ENCODE results near the gene TRIM45. TPM values are rescaled to one million over a fixed set of nuclear protein-coding genes. Genes with fewer than 3 reads are reported as not detected.
"Not testable (repeated sequence)": the region's sequence is repeated elsewhere in the genome, so short reads cannot be mapped to it uniquely, and the experiment has no call there.

Gene TRIM45
- total and polyA plus RNA-seq, 2 donors from 2014 or later, result 4.5 to 4.8 TPM

GRCh38 chr1:117105722-117106121, 15.8 kb downstream of the TRIM45 start:
- Histone ChIP-seq H3K9ac (ENCODE audit: low read length in 3 of 3) (no peak overlapping the region), H3K27ac (ENCODE audit: low read depth in 2 of 2, low read length in 2 of 2) (no peak overlapping the region), H3K4me3 (ENCODE audit: low read length in 3 of 3) (no peak overlapping the region), H3K36me3 (ENCODE audit: control insufficient read depth in 2 of 3, insufficient read depth in 3 of 3, low read length in 3 of 3) (peaks cover 0 to 3% (median 0%) of the 10 kb centered on the region in 3 donors), H3K9me3 (ENCODE audit: control insufficient read depth in 2 of 3, insufficient read depth in 1 of 3, low read length in 3 of 3) (no peaks in the 10 kb centered on the region), H3K4me1 (ENCODE audit: control insufficient read depth in 2 of 3, insufficient read depth in 2 of 3, low read depth in 1 of 3, low read length in 3 of 3) (no peaks in the 10 kb centered on the region), H3K27me3 (ENCODE audit: control insufficient read depth, insufficient read depth, low read length) (no peaks in the 10 kb centered on the region)
- intact Hi-C loops (cut with DNase I), result no loop called here
- TF ChIP-seq, protein P1, sequence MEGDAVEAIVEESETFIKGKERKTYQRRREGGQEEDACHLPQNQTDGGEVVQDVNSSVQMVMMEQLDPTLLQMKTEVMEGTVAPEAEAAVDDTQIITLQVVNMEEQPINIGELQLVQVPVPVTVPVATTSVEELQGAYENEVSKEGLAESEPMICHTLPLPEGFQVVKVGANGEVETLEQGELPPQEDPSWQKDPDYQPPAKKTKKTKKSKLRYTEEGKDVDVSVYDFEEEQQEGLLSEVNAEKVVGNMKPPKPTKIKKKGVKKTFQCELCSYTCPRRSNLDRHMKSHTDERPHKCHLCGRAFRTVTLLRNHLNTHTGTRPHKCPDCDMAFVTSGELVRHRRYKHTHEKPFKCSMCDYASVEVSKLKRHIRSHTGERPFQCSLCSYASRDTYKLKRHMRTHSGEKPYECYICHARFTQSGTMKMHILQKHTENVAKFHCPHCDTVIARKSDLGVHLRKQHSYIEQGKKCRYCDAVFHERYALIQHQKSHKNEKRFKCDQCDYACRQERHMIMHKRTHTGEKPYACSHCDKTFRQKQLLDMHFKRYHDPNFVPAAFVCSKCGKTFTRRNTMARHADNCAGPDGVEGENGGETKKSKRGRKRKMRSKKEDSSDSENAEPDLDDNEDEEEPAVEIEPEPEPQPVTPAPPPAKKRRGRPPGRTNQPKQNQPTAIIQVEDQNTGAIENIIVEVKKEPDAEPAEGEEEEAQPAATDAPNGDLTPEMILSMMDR (IDR thresholded peaks at IDR 0.05; ENCODE audit: borderline replicate concordance, extremely low read depth, insufficient read depth), result no peak
- FAIRE-seq, result no peak
- no peak for DNase-seq

GRCh38 chr1:117104986-117105385, 16.6 kb downstream of the TRIM45 start:
- FAIRE-seq (no peak), DNase-seq (no peak)
- H3K27ac ChIP-seq (ENCODE audit: low read depth in 2 of 2, low read length in 2 of 2), result no peak overlapping the region
- no peak overlapping the region for H3K4me3 ChIP-seq (ENCODE audit: low read length in 3 of 3)
- H3K9me3 ChIP-seq (ENCODE audit: control insufficient read depth in 2 of 3, insufficient read depth in 1 of 3, low read length in 3 of 3), result no peaks in the 10 kb centered on the region
- intact Hi-C loops (cut with DNase I), result no loop called here
- no peak overlapping the region for H3K9ac ChIP-seq (ENCODE audit: low read length in 3 of 3)
- H3K4me1 ChIP-seq (ENCODE audit: control insufficient read depth in 2 of 3, insufficient read depth in 2 of 3, low read depth in 1 of 3, low read length in 3 of 3), result no peaks in the 10 kb centered on the region
- peaks cover 0 to 2% (median 0%) of the 10 kb centered on the region in 3 donors for H3K36me3 ChIP-seq (ENCODE audit: control insufficient read depth in 2 of 3, insufficient read depth in 3 of 3, low read length in 3 of 3)
- TF ChIP-seq, protein P1 (IDR thresholded peaks at IDR 0.05; ENCODE audit: borderline replicate concordance, extremely low read depth, insufficient read depth), result no peak
- no peaks in the 10 kb centered on the region for H3K27me3 ChIP-seq (ENCODE audit: control insufficient read depth, insufficient read depth, low read length)

DNA sequence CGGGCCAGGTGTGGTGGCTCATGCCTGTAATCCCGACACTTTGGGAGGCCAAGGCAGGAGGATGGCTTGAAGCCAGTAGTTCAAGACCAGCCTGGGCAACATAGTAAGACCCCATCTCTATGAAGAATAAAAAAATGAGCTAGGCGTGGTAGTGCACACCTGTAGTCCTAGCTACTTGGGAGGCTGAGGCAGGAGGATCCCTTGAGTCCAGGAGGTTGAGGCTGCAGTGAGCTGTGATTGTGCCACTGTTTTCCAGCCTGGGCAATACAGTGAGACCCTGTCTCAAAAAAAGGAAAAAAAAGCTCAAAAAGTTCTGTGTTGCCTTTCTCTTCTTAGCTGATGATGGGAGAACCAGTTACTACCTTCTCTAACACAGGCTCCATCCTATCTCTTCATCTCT, 19.7 kb downstream of the TRIM45 start:
- FAIRE-seq; H3K4me1 ChIP-seq (ENCODE audit: control insufficient read depth in 2 of 3, insufficient read depth in 2 of 3, low read depth in 1 of 3, low read length in 3 of 3); H3K27me3 ChIP-seq (ENCODE audit: control insufficient read depth, insufficient read depth, low read length); intact Hi-C loops (cut with DNase I); H3K9me3 ChIP-seq (ENCODE audit: control insufficient read depth in 2 of 3, insufficient read depth in 1 of 3, low read length in 3 of 3); H3K36me3 ChIP-seq (ENCODE audit: control insufficient read depth in 2 of 3, insufficient read depth in 3 of 3, low read length in 3 of 3); H3K27ac ChIP-seq (ENCODE audit: low read depth in 2 of 2, low read length in 2 of 2); DNase-seq; H3K9ac ChIP-seq (ENCODE audit: low read length in 3 of 3); H3K4me3 ChIP-seq (ENCODE audit: low read length in 3 of 3): not testable (repeated sequence)

DNA sequence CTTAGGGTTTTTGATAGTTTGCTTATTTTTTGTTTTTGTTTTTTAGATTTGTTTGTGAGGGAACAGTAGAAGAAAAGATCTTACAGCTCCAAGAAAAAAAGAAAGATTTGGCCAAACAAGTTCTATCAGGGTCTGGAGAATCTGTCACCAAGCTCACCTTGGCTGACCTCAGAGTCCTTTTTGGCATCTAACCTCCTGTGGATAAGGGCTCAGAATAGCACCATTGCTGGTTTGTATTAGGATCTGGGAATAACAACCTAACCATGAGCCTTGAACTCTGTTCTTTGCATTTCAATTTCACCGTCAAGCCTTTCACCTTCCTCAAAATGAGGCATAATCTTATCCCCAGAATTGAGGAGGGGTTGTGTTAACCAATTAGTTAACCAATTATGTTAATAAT, 20.2 kb downstream of the TRIM45 start:
- no peak overlapping the region for H3K27ac ChIP-seq (ENCODE audit: low read depth in 2 of 2, low read length in 2 of 2)
- H3K9ac ChIP-seq (ENCODE audit: low read length in 3 of 3), result no peak overlapping the region
- TF ChIP-seq, protein P1 (IDR thresholded peaks at IDR 0.05; ENCODE audit: borderline replicate concordance, extremely low read depth, insufficient read depth), result no peak
- H3K27me3 ChIP-seq (ENCODE audit: control insufficient read depth, insufficient read depth, low read length), result no peaks in the 10 kb centered on the region
- no peaks in the 10 kb centered on the region for H3K36me3 ChIP-seq (ENCODE audit: control insufficient read depth in 2 of 3, insufficient read depth in 3 of 3, low read length in 3 of 3)
- FAIRE-seq, result no peak
- no peak for DNase-seq
- H3K4me1 ChIP-seq (ENCODE audit: control insufficient read depth in 2 of 3, insufficient read depth in 2 of 3, low read depth in 1 of 3, low read length in 3 of 3), result no peaks in the 10 kb centered on the region
- intact Hi-C loops (cut with DNase I), result no loop called here
- H3K4me3 ChIP-seq (ENCODE audit: low read length in 3 of 3), result no peak overlapping the region
- H3K9me3 ChIP-seq (ENCODE audit: control insufficient read depth in 2 of 3, insufficient read depth in 1 of 3, low read length in 3 of 3), result no peaks in the 10 kb centered on the region
